H1 (cell line): ENCODE results near the gene PLK1. TPM values are rescaled to one million over a fixed set of nuclear protein-coding genes. Genes with fewer than 3 reads are reported as not detected.

Experiments used
- EGR1 ChIP-seq: IDR thresholded peaks from 2 replicates; pipeline ENCODE4 v1.6.1; 2011; ENCODE audit warnings: low read depth, low read length, borderline replicate concordance
- GABPA ChIP-seq: IDR thresholded peaks from 2 replicates; pipeline ENCODE4 v1.6.1; 2011; ENCODE audit warnings: mild to moderate bottlenecking, low read length, moderate library complexity, borderline replicate concordance; ENCODE audit not compliant: insufficient read depth
- POLR2A ChIP-seq, 2 experiments: IDR thresholded peaks; 1 replicate in 1 of 2; 2 replicates in 1 of 2; pipeline ENCODE4 v1.6.1; 2011; ENCODE audit warnings: low read depth in 2 of 2, low read length in 2 of 2, mild to moderate bottlenecking in 2 of 2; ENCODE audit errors: control extremely low read depth in 1 of 2
- SAP30 ChIP-seq: fragments of 300-600 bp; sonication (generic); IDR thresholded peaks from 2 replicates; pipeline ENCODE4 v1.7.1; 2012; ENCODE audit warnings: low read length, moderate library complexity, mild to moderate bottlenecking, inconsistent platforms; ENCODE audit not compliant: insufficient read depth, insufficient replicate concordance
- SP1 ChIP-seq: IDR thresholded peaks from 2 replicates; pipeline ENCODE4 v1.6.1; 2011; ENCODE audit warnings: low read depth, low read length
- SUZ12 ChIP-seq: fragments of 200-600 bp; sonication (generic); IDR thresholded peaks from 2 replicates; pipeline ENCODE4 v1.6.1; 2012; ENCODE audit warnings: mild to moderate bottlenecking, inconsistent platforms, low read length, moderate library complexity, mixed read lengths
- TEAD4 ChIP-seq: IDR thresholded peaks from 2 replicates; pipeline ENCODE4 v1.6.1; 2012; ENCODE audit warnings: low read depth, low read length, inconsistent platforms, mixed read lengths
- polyA plus RNA-seq, 7 experiments: library from polyadenylated mRNA; depleted of rRNA in 3 of 7; stranded (reverse) in 5 of 7; unstranded in 2 of 7; fragments of >200 nt in 5 of 7; fragments of 200-250 nt in 2 of 7; gene quantifications; 1 replicate in 5 of 7; 2 replicates in 1 of 7; 4 replicates in 1 of 7; pipeline versions ENCODE4 v1.2.1 to v1.2.3, GENCODE V29; 2011 to 2013; ENCODE audit warnings: missing spikeins in 2 of 7, mixed read lengths in 2 of 7
- total RNA-seq: library from RNA; stranded (reverse); fragmentation: NEBNext Ultra II Directional; extraction: Animal tissue kit (Norgen Biotek cat#: 25700); gene quantifications from 2 replicates; pipeline ENCODE4 v1.2.1, GENCODE V29; 2021
- TF ChIP-seq, protein P1 (sequence below): IDR thresholded peaks from 2 replicates; pipeline ENCODE4 v1.6.1; 2012; ENCODE audit warnings: inconsistent platforms
- TF ChIP-seq, protein P2 (sequence below): IDR thresholded peaks from 2 replicates; pipeline ENCODE4 v1.6.1; 2011; ENCODE audit warnings: low read length, improper control_type of control experiment

PLK1 gene
- total and polyA plus RNA-seq, 2 of the 8 experiments (the other 6 are each of a cell fraction or from before 2014, with no cell fraction given), result 127 to 139 TPM

DNA sequence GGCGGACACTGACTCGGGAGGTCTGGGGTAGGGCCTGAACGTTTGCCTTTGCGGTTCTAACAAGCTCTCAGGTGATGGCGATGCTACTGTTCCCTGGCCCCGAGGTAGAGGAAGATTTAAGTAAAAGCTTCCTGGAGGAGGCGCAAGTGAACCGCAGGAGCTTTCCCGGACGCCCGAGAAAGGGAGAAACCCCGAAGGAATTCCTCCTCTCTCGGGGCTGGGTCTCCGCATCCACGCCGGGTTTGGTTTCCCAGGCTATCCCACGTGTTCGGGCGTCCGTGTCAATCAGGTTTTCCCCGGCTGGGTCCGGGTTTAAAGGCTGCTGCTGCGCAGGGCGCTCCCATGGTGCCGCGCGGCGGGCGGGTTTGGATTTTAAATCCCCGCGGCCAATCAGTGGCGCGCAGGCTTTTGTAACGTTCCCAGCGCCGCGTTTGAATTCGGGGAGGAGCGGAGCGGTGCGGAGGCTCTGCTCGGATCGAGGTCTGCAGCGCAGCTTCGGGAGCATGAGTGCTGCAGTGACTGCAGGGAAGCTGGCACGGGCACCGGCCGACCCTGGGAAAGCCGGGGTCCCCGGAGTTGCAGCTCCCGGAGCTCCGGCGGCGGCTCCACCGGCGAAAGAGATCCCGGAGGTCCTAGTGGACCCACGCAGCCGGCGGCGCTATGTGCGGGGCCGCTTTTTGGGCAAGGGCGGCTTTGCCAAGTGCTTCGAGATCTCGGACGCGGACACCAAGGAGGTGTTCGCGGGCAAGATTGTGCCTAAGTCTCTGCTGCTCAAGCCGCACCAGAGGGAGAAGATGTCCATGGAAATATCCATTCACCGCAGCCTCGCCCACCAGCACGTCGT, at the start of gene PLK1 (continued):
- TF ChIP-seq, protein P1, sequence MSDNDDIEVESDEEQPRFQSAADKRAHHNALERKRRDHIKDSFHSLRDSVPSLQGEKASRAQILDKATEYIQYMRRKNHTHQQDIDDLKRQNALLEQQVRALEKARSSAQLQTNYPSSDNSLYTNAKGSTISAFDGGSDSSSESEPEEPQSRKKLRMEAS, result peak; percentile 95
- TF ChIP-seq POLR2A (IDR thresholded peaks at IDR 0.05; ENCODE audit: control extremely low read depth in 1 of 2, low read depth in 2 of 2, low read length in 2 of 2), result peak; percentile 72 to 73
- peak; percentile 32 for TF ChIP-seq SAP30
- TF ChIP-seq SUZ12, result peak; percentile 28; the same call in 1 of the 2 replicates
- TF ChIP-seq GABPA, result no peak
- TF ChIP-seq, protein P2, sequence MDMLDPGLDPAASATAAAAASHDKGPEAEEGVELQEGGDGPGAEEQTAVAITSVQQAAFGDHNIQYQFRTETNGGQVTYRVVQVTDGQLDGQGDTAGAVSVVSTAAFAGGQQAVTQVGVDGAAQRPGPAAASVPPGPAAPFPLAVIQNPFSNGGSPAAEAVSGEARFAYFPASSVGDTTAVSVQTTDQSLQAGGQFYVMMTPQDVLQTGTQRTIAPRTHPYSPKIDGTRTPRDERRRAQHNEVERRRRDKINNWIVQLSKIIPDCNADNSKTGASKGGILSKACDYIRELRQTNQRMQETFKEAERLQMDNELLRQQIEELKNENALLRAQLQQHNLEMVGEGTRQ, result no peak
- TF ChIP-seq SP1, result peak; percentile 53; the same call in 1 of the 2 replicates
- 0 out of 2 replicates have a peak, but pooled peaks have one; percentile 17 for TF ChIP-seq EGR1
- 0 out of 2 replicates have a peak, but pooled peaks have one; percentile 1 for TF ChIP-seq TEAD4
